ENCODE results near the gene WWC2. TPM values are rescaled to one million over a fixed set of nuclear protein-coding genes. Genes with fewer than 3 reads are reported as not detected.

The WWC2 gene
- polyA plus RNA-seq, 2 of the 4 experiments (the other 2 are of a cell fraction): 14.9 to 26.9 TPM

DNA sequence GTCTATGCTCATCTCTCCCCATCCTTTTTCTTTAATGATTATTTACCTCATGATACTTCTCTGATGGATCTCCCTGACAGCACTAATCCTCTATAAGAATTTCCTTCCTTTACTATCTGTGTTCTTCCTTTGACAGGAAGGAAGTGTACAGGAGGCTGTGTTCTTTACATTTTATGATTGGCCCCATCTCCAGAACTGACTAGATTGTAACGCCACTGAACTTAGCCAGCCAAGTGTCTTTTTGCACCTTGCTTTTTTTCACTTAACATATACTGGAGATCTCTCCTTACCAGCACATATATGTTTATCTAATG is 3.9 kb upstream of the WWC2 start:
- no peak for ATAC-seq
- Histone ChIP-seq H3K4me3 (no peak overlapping the region), H3K9me3 (no peaks in the 10 kb centered on the region), H3K4me1 (peaks cover 12% of the 10 kb centered on the region; the same call in 2 of the 3 replicates), H3K4me2 (no peak overlapping the region; the same call in 2 of the 3 replicates), H3K27ac (no peak overlapping the region)
- no peak for FAIRE-seq
- CTCF ChIA-PET: interaction anchor here (2.9 kb wide), 1 partner anchor 154 kb away, joined by 13 read pairs; no protein-coding TSS in a partner anchor
- TF ChIP-seq PHF8 (IDR thresholded peaks at IDR 0.05; ENCODE audit: borderline replicate concordance, low read depth) (no peak), ZFP36 (IDR thresholded peaks at IDR 0.05; ENCODE audit: borderline replicate concordance, partially characterized antibody) (no peak), CHD2 (IDR thresholded peaks at IDR 0.05; ENCODE audit: low read length, partially characterized antibody) (no peak), FOSL2 (IDR thresholded peaks at IDR 0.05) (no peak), FOSL2 (CRISPR knock-in tag; IDR thresholded peaks at IDR 0.05) (no peak), ZSCAN20 (CRISPR knock-in tag; IDR thresholded peaks at IDR 0.05) (no peak), ZNF302 (CRISPR knock-in tag; IDR thresholded peaks at IDR 0.05) (no peak), HOXB13 (CRISPR knock-in tag; IDR thresholded peaks at IDR 0.05; ENCODE audit: low read depth) (no peak), ZC3H11A (IDR thresholded peaks at IDR 0.05) (no peak), MYC (IDR thresholded peaks at IDR 0.05; ENCODE audit: borderline replicate concordance, low read length) (no peak), CEBPB (IDR thresholded peaks at IDR 0.05) (no peak)
- TF ChIP-seq, protein P1, sequence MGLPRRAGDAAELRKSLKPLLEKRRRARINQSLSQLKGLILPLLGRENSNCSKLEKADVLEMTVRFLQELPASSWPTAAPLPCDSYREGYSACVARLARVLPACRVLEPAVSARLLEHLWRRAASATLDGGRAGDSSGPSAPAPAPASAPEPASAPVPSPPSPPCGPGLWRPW (IDR thresholded peaks at IDR 0.05): no peak
- POLR2A ChIA-PET: no interaction called here
- DNase-seq (ENCODE audit: low read depth in 1 of 2, low spot score in 1 of 2): no peak
- 100% methylated on average over 1 of the region's 1 CpG for WGBS (ENCODE audit: missing lambda C conversion rate)

DNA sequence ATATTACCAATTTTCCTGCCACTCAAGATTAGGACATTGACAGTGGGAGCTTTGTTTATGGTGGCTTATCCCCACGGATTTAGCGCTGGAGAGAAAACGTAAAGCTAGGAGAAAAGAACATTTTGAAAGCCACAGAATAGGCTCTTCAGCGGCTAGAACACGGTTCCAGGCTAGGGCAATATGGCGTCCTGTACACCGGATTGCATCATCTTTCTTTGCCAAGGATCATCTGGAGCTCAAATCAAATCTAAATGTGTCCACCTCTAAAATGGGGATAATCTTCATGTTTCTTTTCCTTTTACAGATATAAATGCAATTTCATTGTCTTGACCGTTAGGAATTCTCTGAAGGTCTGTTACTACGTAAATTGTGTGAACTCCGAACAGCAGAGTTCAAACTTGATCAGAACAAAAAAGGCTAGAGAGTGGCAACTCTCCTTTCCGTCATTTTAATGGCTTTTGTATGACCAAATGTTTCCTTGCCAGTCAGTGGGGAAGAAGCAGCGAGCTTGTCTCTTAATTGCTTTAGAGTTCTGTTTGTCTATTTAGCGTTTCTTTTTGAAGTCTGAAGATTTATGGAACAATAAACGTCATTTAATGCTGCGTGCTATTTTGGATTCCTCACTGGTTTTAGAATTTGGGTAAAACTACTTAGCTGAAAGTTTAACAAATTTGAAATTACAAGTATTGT is 2.6 kb upstream of the WWC2 start:
- FAIRE-seq: no peak
- peaks cover 19% of the 10 kb centered on the region for H3K4me1 ChIP-seq
- no peaks in the 10 kb centered on the region for H3K9me3 ChIP-seq
- ChIA-PET CTCF (interaction anchor here (1.3 to 3.0 kb wide), 3 partner anchors 153 to 166 kb away, joined by 4 to 13 read pairs (median 13); no protein-coding TSS in a partner anchor), POLR2A (no interaction called here)
- no peak overlapping the region for H3K27ac ChIP-seq
- no peak for TF ChIP-seq FOSB (CRISPR knock-in tag; IDR thresholded peaks at IDR 0.05)
- TF ChIP-seq HEYL (CRISPR knock-in tag; IDR thresholded peaks at IDR 0.05): no peak
- no peak for TF ChIP-seq MYC (IDR thresholded peaks at IDR 0.05; ENCODE audit: borderline replicate concordance, low read length)
- no peak for TF ChIP-seq KDM1A (IDR thresholded peaks at IDR 0.05; ENCODE audit: low read depth)
- no peak for TF ChIP-seq ESRRA (IDR thresholded peaks at IDR 0.05; ENCODE audit: borderline replicate concordance, low read length)
- TF ChIP-seq EHF (CRISPR knock-in tag; IDR thresholded peaks at IDR 0.05): no peak
- TF ChIP-seq PHF8 (IDR thresholded peaks at IDR 0.05; ENCODE audit: borderline replicate concordance, low read depth): no peak
- TF ChIP-seq NR3C1 (IDR thresholded peaks at IDR 0.05): no peak
- TF ChIP-seq, protein P2, sequence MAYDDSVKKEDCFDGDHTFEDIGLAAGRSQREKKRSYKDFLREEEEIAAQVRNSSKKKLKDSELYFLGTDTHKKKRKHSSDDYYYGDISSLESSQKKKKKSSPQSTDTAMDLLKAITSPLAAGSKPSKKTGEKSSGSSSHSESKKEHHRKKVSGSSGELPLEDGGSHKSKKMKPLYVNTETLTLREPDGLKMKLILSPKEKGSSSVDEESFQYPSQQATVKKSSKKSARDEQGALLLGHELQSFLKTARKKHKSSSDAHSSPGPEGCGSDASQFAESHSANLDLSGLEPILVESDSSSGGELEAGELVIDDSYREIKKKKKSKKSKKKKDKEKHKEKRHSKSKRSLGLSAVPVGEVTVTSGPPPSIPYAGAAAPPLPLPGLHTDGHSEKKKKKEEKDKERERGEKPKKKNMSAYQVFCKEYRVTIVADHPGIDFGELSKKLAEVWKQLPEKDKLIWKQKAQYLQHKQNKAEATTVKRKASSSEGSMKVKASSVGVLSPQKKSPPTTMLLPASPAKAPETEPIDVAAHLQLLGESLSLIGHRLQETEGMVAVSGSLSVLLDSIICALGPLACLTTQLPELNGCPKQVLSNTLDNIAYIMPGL (CRISPR knock-in tag; IDR thresholded peaks at IDR 0.05; ENCODE audit: borderline replicate concordance): no peak
- no peak for TF ChIP-seq TP53 (CRISPR knock-in tag; IDR thresholded peaks at IDR 0.05)
- TF ChIP-seq CHD2 (IDR thresholded peaks at IDR 0.05; ENCODE audit: low read length, partially characterized antibody): no peak
- TF ChIP-seq, protein P3, sequence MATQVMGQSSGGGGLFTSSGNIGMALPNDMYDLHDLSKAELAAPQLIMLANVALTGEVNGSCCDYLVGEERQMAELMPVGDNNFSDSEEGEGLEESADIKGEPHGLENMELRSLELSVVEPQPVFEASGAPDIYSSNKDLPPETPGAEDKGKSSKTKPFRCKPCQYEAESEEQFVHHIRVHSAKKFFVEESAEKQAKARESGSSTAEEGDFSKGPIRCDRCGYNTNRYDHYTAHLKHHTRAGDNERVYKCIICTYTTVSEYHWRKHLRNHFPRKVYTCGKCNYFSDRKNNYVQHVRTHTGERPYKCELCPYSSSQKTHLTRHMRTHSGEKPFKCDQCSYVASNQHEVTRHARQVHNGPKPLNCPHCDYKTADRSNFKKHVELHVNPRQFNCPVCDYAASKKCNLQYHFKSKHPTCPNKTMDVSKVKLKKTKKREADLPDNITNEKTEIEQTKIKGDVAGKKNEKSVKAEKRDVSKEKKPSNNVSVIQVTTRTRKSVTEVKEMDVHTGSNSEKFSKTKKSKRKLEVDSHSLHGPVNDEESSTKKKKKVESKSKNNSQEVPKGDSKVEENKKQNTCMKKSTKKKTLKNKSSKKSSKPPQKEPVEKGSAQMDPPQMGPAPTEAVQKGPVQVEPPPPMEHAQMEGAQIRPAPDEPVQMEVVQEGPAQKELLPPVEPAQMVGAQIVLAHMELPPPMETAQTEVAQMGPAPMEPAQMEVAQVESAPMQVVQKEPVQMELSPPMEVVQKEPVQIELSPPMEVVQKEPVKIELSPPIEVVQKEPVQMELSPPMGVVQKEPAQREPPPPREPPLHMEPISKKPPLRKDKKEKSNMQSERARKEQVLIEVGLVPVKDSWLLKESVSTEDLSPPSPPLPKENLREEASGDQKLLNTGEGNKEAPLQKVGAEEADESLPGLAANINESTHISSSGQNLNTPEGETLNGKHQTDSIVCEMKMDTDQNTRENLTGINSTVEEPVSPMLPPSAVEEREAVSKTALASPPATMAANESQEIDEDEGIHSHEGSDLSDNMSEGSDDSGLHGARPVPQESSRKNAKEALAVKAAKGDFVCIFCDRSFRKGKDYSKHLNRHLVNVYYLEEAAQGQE (IDR thresholded peaks at IDR 0.05): no peak
- TF ChIP-seq, protein P4, sequence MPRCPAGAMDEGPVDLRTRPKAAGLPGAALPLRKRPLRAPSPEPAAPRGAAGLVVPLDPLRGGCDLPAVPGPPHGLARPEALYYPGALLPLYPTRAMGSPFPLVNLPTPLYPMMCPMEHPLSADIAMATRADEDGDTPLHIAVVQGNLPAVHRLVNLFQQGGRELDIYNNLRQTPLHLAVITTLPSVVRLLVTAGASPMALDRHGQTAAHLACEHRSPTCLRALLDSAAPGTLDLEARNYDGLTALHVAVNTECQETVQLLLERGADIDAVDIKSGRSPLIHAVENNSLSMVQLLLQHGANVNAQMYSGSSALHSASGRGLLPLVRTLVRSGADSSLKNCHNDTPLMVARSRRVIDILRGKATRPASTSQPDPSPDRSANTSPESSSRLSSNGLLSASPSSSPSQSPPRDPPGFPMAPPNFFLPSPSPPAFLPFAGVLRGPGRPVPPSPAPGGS (IDR thresholded peaks at IDR 0.05): no peak
- TF ChIP-seq EP300 (IDR thresholded peaks at IDR 0.05): no peak
- WGBS (ENCODE audit: missing lambda C conversion rate): 96% methylated on average over 15 of the region's 15 CpGs
- DNase-seq (ENCODE audit: low read depth in 1 of 2, low spot score in 1 of 2): no peak
- H3K4me3 ChIP-seq: no peak overlapping the region
- no peak for ATAC-seq
- no peak overlapping the region for H3K4me2 ChIP-seq

Data from A549 (cell line).